Esophagus squamous epithelium (tissue), 5 donors: Measurements from ENCODE around the gene EIF3A. TPM values are rescaled to one million over a fixed set of nuclear protein-coding genes. Genes with fewer than 3 reads are reported as not detected.

Experiments used
- DNase-seq: peaks from one replicate; lab custom pipeline; 2025; lab: John Stamatoyannopoulos, UW
- H3K27ac ChIP-seq, 4 donors: fragments of 200-600 bp; sonication (generic); one replicate each; pipeline ENCODE4 v1.5.1; 2016 to 2019; ENCODE audit warnings: mild to moderate bottlenecking in 1 of 4
- H3K27me3 ChIP-seq, 4 donors: fragments of 200-600 bp; sonication (generic); 1 replicate in 3 of 4; 2 replicates in 1 of 4; pipeline versions ENCODE4 v1.5.1 to v1.6.0; 2017 to 2021; ENCODE audit warnings: antibody characterized with exemption in 1 of 4
- H3K36me3 ChIP-seq, 3 donors: fragments of 200-600 bp; sonication (generic); one replicate each; pipeline ENCODE4 v1.5.1; 2016 to 2019
- H3K4me1 ChIP-seq, 3 donors: fragments of 200-600 bp; sonication (generic); one replicate each; pipeline ENCODE4 v1.5.1; 2017 to 2019
- H3K4me3 ChIP-seq, 4 donors: fragments of 200-600 bp; sonication (generic); 1 replicate in 3 of 4; 2 replicates in 1 of 4; pipeline ENCODE4 v1.5.1; 2016 to 2019; ENCODE audit warnings: mild to moderate bottlenecking in 2 of 4, moderate library complexity in 1 of 4
- H3K9me3 ChIP-seq, 3 donors: fragments of 200-600 bp; sonication (generic); one replicate each; pipeline ENCODE4 v1.5.1; 2016 to 2019
- POLR2A ChIP-seq, 4 donors: fragments of 450-650 bp; IDR thresholded peaks; one replicate each; pipeline ENCODE4 v1.6.1; 2017; ENCODE audit warnings: antibody characterized with exemption in 4 of 4, mild to moderate bottlenecking in 4 of 4, moderate library complexity in 3 of 4
- WGBS, 2 donors: methylation state at CpG; one replicate each; pipeline ENCODE4 v1.1.5; 2018; 5-methylcytosine and 5-hydroxymethylcytosine counted together
- intact Hi-C: fragments of 100-400 bp; cut with DNase I; formaldehyde crosslinking; loops from one replicate; pipeline ENCODE4 v1.15.0; 2022
- total RNA-seq, 4 donors: library from RNA; depleted of rRNA; stranded (reverse); fragments of >200 nt; gene quantifications; one replicate each; pipeline ENCODE4 v1.1.0, GENCODE V29; 2016
- TF ChIP-seq, protein P1 (sequence below), 6 experiments: fragments of 450-650 bp in 4 of 6; fragments of 200-600 bp in 2 of 6; sonication (generic) in 2 of 6; IDR thresholded peaks; one replicate each; pipeline ENCODE4 v1.5.1; 2016 to 2019; ENCODE audit warnings: antibody characterized with exemption in 6 of 6, mild to moderate bottlenecking in 4 of 6, moderate library complexity in 4 of 6
- donor health status: DM: yes; HTN: yes; CAD: no.

EIF3A gene
- total RNA-seq, 4 donors from 2014 or later = 71.8 to 135 (median 101) TPM

- H3K9me3 ChIP-seq = no peaks in the 10 kb centered on the region
- peaks cover 0 to 6% (median 0%) of the 10 kb centered on the region in 4 donors for H3K27me3 ChIP-seq
- TF ChIP-seq, protein P1, sequence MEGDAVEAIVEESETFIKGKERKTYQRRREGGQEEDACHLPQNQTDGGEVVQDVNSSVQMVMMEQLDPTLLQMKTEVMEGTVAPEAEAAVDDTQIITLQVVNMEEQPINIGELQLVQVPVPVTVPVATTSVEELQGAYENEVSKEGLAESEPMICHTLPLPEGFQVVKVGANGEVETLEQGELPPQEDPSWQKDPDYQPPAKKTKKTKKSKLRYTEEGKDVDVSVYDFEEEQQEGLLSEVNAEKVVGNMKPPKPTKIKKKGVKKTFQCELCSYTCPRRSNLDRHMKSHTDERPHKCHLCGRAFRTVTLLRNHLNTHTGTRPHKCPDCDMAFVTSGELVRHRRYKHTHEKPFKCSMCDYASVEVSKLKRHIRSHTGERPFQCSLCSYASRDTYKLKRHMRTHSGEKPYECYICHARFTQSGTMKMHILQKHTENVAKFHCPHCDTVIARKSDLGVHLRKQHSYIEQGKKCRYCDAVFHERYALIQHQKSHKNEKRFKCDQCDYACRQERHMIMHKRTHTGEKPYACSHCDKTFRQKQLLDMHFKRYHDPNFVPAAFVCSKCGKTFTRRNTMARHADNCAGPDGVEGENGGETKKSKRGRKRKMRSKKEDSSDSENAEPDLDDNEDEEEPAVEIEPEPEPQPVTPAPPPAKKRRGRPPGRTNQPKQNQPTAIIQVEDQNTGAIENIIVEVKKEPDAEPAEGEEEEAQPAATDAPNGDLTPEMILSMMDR (IDR thresholded peaks at IDR 0.05) = no peak
- TF ChIP-seq POLR2A (IDR thresholded peaks at IDR 0.05) = no peak
- 73 to 79% methylated on average over 5 of the region's 5 CpGs for WGBS, 2 donors
- no peak overlapping the region for H3K27ac ChIP-seq
- intact Hi-C loops = no loop called here
- no peaks in the 10 kb centered on the region for H3K36me3 ChIP-seq
- H3K4me1 ChIP-seq = peaks cover 0 to 3% (median 0%) of the 10 kb centered on the region in 3 donors
- H3K4me3 ChIP-seq = no peak overlapping the region
- DNase-seq = no peak
Measured at GRCh38 chr10:118998183-118998582, 82.4 kb downstream of the EIF3A start.

DNA sequence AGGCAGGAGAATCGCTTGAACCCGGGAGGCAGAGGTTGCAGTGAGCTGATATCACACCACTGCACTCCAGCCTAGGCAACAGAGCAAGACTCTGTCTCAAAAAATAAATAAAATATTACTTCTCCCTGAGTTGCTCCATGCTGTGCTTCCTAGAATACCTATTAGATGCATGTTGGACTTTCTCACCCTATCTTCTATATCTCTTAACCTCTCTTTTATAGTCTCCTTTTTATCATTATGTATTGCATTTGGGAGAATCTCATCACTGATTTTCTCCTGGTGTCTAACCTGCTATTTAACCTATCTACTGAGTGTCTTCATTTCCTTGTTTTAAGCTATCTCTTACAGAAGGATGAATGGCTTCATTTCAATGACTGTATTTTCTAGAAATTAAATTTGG, 83.2 kb downstream of the EIF3A start:
- intact Hi-C loops = no loop called here
- DNase-seq = no peak
- no peaks in the 10 kb centered on the region for H3K9me3 ChIP-seq
- peaks cover 0 to 3% (median 0%) of the 10 kb centered on the region in 3 donors for H3K4me1 ChIP-seq
- H3K4me3 ChIP-seq = no peak overlapping the region
- peaks cover 0 to 6% (median 0%) of the 10 kb centered on the region in 4 donors for H3K27me3 ChIP-seq
- TF ChIP-seq POLR2A (IDR thresholded peaks at IDR 0.05) = no peak
- TF ChIP-seq, protein P1 (IDR thresholded peaks at IDR 0.05) = no peak
- no peaks in the 10 kb centered on the region for H3K36me3 ChIP-seq
- WGBS, 2 donors = 89 to 95% methylated on average over 2 of the region's 2 CpGs
- H3K27ac ChIP-seq = no peak overlapping the region

- Histone ChIP-seq H3K27ac (no peak overlapping the region), H3K27me3 (peaks cover 0 to 13% (median 0%) of the 10 kb centered on the region in 4 donors), H3K4me3 (no peak overlapping the region), H3K4me1 (peaks cover 0 to 2% (median 0%) of the 10 kb centered on the region in 3 donors), H3K36me3 (no peaks in the 10 kb centered on the region), H3K9me3 (no peaks in the 10 kb centered on the region)
- TF ChIP-seq, protein P1 (IDR thresholded peaks at IDR 0.05) = no peak
- TF ChIP-seq POLR2A (IDR thresholded peaks at IDR 0.05) = no peak
- WGBS, 2 donors = 84 to 87% methylated on average over 10 of the region's 10 CpGs
- intact Hi-C loops = no loop called here
- DNase-seq = no peak
Measured at GRCh38 chr10:118995739-118996138, 84.9 kb downstream of the EIF3A start.

- Histone ChIP-seq H3K27me3 (peaks cover 0 to 14% (median 0%) of the 10 kb centered on the region in 4 donors), H3K4me3 (no peak overlapping the region), H3K4me1 (no peaks in the 10 kb centered on the region), H3K36me3 (no peaks in the 10 kb centered on the region), H3K9me3 (no peaks in the 10 kb centered on the region), H3K27ac (no peak overlapping the region)
- no peak for TF ChIP-seq POLR2A (IDR thresholded peaks at IDR 0.05)
- TF ChIP-seq, protein P1 (IDR thresholded peaks at IDR 0.05) = no peak
- 50 to 67% methylated on average over 1 of the region's 2 CpGs for WGBS, 2 donors
- intact Hi-C loops = no loop called here
- no peak for DNase-seq
Measured at GRCh38 chr10:118994321-118994720, 86.3 kb downstream of the EIF3A start.

GRCh38 chr10:118993214-118993613, 87.4 kb downstream of the EIF3A start:
- intact Hi-C loops = no loop called here
- WGBS, 2 donors = 81 to 88% methylated on average over 3 of the region's 3 CpGs
- no peaks in the 10 kb centered on the region for H3K36me3 ChIP-seq
- no peaks in the 10 kb centered on the region for H3K4me1 ChIP-seq
- no peak overlapping the region for H3K27ac ChIP-seq
- TF ChIP-seq POLR2A (IDR thresholded peaks at IDR 0.05) = no peak
- TF ChIP-seq, protein P1 (IDR thresholded peaks at IDR 0.05) = no peak
- no peak for DNase-seq
- H3K9me3 ChIP-seq = no peaks in the 10 kb centered on the region
- H3K4me3 ChIP-seq = no peak overlapping the region
- H3K27me3 ChIP-seq = peaks cover 0 to 10% (median 0%) of the 10 kb centered on the region in 4 donors
